ENCODE data around the gene DNAJC21. TPM values are rescaled to one million over a fixed set of nuclear protein-coding genes. Genes with fewer than 3 reads are reported as not detected.
A peak's percentile ranks its signal among the peaks of the same experiment; 100 is the strongest.

DNAJC21 gene
- 10 to 100 TPM; 24.8 to 51.9 (median 32.0) TPM for total RNA-seq

DNA sequence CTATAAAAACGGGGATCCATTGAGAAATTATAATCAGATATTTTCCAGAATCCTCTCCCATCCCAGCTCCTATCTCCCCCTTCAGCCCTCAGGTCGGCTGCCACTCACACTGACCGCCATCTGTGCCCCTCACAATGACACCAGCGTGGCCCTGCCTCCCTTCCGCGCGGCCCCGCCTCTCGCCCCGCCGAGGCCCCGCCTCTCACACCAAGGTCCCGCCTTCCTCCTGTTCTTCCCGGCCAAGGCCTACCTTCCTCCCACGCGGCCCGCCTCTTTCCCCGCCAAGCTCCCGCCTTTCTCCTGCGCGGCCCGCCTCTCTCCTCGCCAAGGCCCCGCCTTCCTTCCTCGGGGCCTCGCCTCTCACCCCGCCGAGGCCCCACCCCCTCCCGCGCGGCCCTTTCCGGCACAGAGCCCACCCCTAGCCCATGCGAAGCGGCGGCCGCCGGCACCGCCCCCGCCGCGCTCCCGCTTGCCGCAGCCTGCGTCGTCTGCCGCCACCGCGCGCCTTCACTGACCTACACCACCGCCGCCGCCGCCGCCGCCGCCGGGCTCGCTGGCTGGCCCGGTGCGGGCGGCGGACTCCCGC is at the start of gene DNAJC21:
TSS of gene DNAJC21 (plus strand) at position 426 of the 586 bp plus-strand sequence. CDS start 261 bp downstream, outside the sequence.
- DNase-seq: peak; percentile 87
- TF ChIP-seq, protein P1, sequence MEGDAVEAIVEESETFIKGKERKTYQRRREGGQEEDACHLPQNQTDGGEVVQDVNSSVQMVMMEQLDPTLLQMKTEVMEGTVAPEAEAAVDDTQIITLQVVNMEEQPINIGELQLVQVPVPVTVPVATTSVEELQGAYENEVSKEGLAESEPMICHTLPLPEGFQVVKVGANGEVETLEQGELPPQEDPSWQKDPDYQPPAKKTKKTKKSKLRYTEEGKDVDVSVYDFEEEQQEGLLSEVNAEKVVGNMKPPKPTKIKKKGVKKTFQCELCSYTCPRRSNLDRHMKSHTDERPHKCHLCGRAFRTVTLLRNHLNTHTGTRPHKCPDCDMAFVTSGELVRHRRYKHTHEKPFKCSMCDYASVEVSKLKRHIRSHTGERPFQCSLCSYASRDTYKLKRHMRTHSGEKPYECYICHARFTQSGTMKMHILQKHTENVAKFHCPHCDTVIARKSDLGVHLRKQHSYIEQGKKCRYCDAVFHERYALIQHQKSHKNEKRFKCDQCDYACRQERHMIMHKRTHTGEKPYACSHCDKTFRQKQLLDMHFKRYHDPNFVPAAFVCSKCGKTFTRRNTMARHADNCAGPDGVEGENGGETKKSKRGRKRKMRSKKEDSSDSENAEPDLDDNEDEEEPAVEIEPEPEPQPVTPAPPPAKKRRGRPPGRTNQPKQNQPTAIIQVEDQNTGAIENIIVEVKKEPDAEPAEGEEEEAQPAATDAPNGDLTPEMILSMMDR (IDR thresholded peaks at IDR 0.05): no peak
- peak in 1 of 4 donors; percentile 20 for TF ChIP-seq POLR2A (IDR thresholded peaks at IDR 0.05)
- peaks cover 11 to 52% (median 25%) of the 10 kb centered on the region in 3 donors for H3K4me1 ChIP-seq
- WGBS, 2 donors: 0% methylated on average over 27 to 31 of the region's 63 CpGs
- H3K27me3 ChIP-seq: no peaks in the 10 kb centered on the region
- peak within 1 kb of the TSS; percentile 82 to 95 (median 88) for H3K4me3 ChIP-seq
- intact Hi-C loops (cut with DNase I): no loop called here
- H3K36me3 ChIP-seq: peaks cover 0 to 42% (median 0%) of the 10 kb centered on the region in 3 donors
- H3K9me3 ChIP-seq: no peaks in the 10 kb centered on the region
- H3K27ac ChIP-seq: peak within 1 kb of the TSS; percentile 98 to 99 (median 98)

DNA sequence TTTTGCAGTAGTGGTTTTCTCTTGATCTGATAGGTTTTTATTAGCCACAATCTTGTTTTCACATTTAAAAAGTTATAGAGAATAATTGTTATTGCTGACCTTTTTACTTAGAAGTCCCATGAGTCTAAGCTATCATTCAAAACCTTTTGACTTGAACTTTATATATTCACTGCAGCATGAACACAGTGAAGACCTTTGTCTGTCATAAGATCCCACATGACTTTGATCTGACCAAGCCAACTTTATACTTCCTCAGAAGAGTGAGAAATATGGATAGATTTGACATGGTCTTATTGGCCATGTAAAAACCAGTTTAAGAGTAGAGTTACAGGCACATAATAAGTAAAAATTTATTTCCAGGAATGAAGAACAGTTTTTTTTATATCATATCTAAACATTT is 48.1 kb upstream of the DNAJC21 start:
- H3K4me1 ChIP-seq: peaks cover 0 to 4% (median 0%) of the 10 kb centered on the region in 3 donors
- H3K9me3 ChIP-seq: no peaks in the 10 kb centered on the region
- no peak for TF ChIP-seq POLR2A (IDR thresholded peaks at IDR 0.05)
- TF ChIP-seq, protein P1 (IDR thresholded peaks at IDR 0.05): no peak
- intact Hi-C loops (cut with DNase I): no loop called here
- no peak overlapping the region for H3K27ac ChIP-seq
- H3K4me3 ChIP-seq: no peak overlapping the region
- H3K27me3 ChIP-seq: no peaks in the 10 kb centered on the region
- no peaks in the 10 kb centered on the region for H3K36me3 ChIP-seq
- no peak for DNase-seq

DNA sequence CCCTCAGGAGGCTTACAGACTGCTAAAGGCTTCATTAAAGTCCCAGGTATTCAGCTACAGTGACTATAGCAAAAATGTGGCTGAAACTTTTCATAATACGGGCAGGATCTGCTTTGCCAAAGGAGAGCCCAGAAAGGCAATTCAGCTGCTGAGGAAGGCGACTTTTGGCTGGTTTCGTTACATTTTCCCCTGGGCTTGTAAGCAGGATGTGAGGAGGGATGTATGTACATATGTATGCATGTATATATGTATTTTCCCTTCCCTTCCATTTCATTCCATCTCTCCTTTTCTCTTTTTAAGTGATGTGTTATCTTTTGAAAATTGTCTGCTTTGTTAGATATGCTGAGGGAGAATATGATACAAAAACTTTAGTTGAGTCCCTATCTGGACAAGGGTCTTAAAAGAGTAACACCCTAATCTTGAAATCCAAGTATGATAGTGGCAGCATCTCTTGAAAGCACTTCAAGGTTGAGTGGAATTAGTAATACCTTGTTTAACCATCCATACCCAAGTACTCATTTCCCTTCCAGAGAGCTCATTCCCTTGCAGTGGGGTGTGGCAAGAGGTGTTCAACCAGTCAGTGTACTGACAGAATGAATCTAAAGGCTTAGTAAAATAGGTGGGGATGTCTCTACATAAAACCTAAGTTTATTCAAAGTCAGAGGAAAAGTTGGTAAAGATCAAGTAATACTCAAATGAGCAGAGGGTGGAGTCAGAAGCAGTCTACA is 42.8 kb upstream of the DNAJC21 start:
- Histone ChIP-seq H3K27ac (no peak overlapping the region), H3K4me1 (peaks cover 0 to 10% (median 0%) of the 10 kb centered on the region in 3 donors), H3K4me3 (no peak overlapping the region), H3K36me3 (no peaks in the 10 kb centered on the region), H3K9me3 (no peaks in the 10 kb centered on the region), H3K27me3 (no peaks in the 10 kb centered on the region)
- intact Hi-C loops (cut with DNase I): no loop called here
- no peak for TF ChIP-seq POLR2A (IDR thresholded peaks at IDR 0.05)
- TF ChIP-seq, protein P1 (IDR thresholded peaks at IDR 0.05): no peak
- WGBS, 2 donors: 77 to 79% methylated on average over 3 of the region's 3 CpGs
- no peak for DNase-seq

DNA sequence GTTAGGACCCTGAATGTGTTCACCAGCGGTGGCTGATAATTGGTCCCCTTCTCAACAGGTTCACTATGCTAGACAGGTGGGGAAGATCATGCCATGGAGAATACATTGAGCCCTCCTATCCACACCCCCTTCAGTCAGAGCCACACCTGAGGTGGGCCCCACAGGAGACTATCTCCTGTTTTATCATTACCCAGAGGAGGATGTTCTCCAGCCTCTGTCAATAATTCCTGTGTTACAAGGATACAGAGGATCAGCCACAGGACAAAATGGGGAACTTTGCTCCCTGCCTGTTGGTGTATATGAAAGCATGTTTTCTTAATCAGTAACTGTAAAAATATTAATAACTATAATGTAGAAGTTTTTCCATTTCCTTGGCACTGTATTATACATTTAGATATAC is 40.0 kb upstream of the DNAJC21 start:
- no peak for DNase-seq
- no peak for TF ChIP-seq POLR2A (IDR thresholded peaks at IDR 0.05)
- TF ChIP-seq, protein P1 (IDR thresholded peaks at IDR 0.05): no peak

DNA sequence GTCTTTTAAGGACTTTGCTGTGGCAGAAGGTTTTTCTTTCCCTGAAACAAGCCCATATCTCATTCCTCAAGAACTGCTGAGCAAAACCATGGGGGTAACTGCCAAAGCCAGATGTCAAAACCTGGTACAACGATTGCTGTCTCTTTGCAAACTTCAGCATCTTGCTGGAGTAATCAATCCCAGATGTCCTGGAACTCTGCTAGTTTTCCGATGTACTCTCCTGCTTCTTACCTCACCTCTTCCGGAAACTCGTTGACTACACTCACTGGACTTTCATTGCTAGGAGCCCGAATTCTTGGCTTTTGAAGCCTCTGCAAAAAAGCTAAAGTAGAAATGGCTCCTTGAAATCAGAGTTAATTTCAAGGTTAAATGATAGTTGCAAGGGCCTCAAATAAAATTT is 37.4 kb upstream of the DNAJC21 start:
- Histone ChIP-seq H3K9me3 (no peaks in the 10 kb centered on the region), H3K4me1 (peaks cover 0 to 2% (median 0%) of the 10 kb centered on the region in 3 donors), H3K27ac (no peak overlapping the region), H3K4me3 (no peak overlapping the region), H3K27me3 (no peaks in the 10 kb centered on the region), H3K36me3 (no peaks in the 10 kb centered on the region)
- TF ChIP-seq, protein P1 (IDR thresholded peaks at IDR 0.05): no peak
- TF ChIP-seq POLR2A (IDR thresholded peaks at IDR 0.05): no peak
- intact Hi-C loops (cut with DNase I): loop anchor here (10.0 kb wide), 1 partner anchor 367 kb away; no protein-coding TSS in a partner anchor
- 73 to 84% methylated on average over 5 of the region's 5 CpGs for WGBS, 2 donors
- no peak for DNase-seq

More for the DNA sequence above, 40.0 kb upstream of the DNAJC21 start:
- Histone ChIP-seq H3K27me3 (no peaks in the 10 kb centered on the region), H3K9me3 (no peaks in the 10 kb centered on the region), H3K4me1 (peaks cover 0 to 10% (median 0%) of the 10 kb centered on the region in 3 donors), H3K4me3 (no peak overlapping the region), H3K36me3 (no peaks in the 10 kb centered on the region), H3K27ac (no peak overlapping the region)
- intact Hi-C loops (cut with DNase I): no loop called here
- WGBS, 2 donors: 80 to 92% methylated on average over 1 of the region's 1 CpG

Data from esophagus squamous epithelium (tissue), 5 donors.